ENCODE results near the gene KRTAP1-1.
A peak's percentile ranks its signal among the peaks of the same experiment; 100 is the strongest.
"Not testable (repeated sequence)": the region's sequence is repeated elsewhere in the genome, so short reads cannot be mapped to it uniquely, and the experiment has no call there.

The KRTAP1-1 gene

DNA sequence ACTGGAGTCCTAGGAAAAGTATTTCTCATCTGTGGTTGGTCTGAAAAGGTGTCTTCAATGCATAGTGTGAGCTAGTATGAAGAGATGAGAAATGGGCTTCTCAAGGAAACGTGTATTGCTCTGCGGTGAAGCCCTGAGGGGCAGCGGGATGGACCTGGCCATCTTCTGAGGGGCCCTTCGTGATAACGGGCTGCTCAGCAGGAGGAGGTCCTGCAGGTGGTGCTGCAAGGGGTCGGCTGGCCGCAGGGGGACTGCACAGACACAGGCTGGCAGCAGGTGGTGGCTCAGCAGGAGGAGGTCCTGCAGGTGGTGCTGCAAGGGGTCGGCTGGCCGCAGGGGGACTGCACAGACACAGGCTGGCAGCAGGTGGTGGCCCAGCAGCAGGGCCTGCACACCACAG is 13.3 kb upstream of the KRTAP1-1 start:
- DNase-seq, result not testable (repeated sequence)

DNA sequence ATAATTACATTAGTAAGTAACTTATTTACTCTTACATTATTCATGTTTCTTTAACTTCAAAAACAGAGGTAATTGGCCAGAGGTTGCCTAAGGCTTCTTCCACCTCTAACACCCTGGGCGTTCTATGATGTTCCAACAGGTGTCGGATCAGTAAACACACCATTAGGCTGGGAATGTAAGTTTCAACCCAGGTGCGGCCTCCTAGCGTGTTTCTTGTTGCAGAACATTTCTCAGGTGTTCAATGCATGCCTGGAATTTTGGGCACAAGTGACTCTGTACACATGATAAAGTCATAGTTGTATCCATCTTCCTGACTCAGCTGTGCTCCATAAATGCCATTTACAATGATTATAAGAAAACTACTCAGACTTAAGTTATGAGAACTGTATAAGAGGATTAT is 12.8 kb upstream of the KRTAP1-1 start:
- no peak for DNase-seq

GRCh38 chr17:41052566-41052965 is 11.3 kb upstream of the KRTAP1-1 start:
- no peak for DNase-seq

DNA sequence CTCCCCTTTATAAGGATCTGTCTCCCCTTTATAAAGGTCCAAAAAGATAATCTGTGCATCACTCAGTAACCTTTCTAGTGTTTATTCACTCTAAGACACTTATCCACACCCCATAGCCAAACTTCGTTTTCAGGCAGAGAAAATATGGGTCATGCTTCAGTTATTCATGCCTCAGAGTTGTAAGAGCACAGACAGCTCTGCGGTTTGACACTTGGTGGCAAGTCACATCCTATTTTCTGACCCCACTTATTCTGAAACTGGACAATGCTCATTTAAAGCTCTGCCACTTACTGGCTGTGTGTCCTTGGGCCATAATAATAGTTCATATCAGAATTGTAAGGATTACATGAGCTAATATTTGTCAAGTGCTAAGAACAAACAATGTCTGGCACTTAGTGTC is 7.9 kb upstream of the KRTAP1-1 start:
- DNase-seq, result no peak

DNA sequence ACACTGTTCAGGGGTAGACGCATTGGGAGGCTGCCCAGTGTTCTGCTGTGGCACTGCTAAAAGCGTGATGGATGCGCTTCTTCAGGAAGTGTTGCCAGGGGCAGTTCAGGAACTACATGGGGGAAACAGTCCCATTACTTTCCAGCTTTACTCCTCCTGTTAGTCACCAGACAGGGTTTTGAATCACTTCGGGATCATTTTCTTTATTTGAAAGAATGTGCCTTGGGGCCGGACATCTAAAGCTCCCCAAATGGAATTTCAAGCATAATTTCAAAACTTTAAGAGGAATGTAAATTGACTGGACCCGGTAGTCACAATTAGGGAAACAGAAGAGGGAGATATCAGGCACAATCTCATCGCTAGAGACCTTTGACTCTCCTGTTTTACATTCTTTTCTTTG is 7.2 kb upstream of the KRTAP1-1 start:
- DNase-seq, result no peak

- not testable (repeated sequence) for DNase-seq
Measured at GRCh38 chr17:41046735-41047465, 5.7 kb upstream of the KRTAP1-1 start, which contains the start of gene KRTAP2-1. KRTAP2-1 (minus strand) TSS chr17:41047316; CDS start chr17:41047267, 49 bp downstream.

- DNase-seq, result no peak
Measured at GRCh38 chr17:41042953-41043352, 1.7 kb upstream of the KRTAP1-1 start.

- no peak for DNase-seq
Measured at GRCh38 chr17:41037853-41038350, 3.3 kb downstream of the KRTAP1-1 start.

GRCh38 chr17:41034346-41034935 is 6.8 kb downstream of the KRTAP1-1 start, which contains the start of gene KRTAP1-3:
KRTAP1-3 (minus strand) TSS chr17:41034874; CDS start chr17:41034821, 53 bp downstream.
- DNase-seq, result not testable (repeated sequence)

- no peak for DNase-seq
Measured at GRCh38 chr17:41029633-41030245, 11.5 kb downstream of the KRTAP1-1 start, which contains the start of gene KRTAP1-4. KRTAP1-4 (minus strand) TSS chr17:41030195; CDS start chr17:41030078, 117 bp downstream.

GRCh38 chr17:41026715-41027471 is 14.4 kb downstream of the KRTAP1-1 start, which contains the start of gene KRTAP1-5:
KRTAP1-5 (minus strand) TSS chr17:41027208; CDS start chr17:41027155, 53 bp downstream.
- no peak for DNase-seq

DNA sequence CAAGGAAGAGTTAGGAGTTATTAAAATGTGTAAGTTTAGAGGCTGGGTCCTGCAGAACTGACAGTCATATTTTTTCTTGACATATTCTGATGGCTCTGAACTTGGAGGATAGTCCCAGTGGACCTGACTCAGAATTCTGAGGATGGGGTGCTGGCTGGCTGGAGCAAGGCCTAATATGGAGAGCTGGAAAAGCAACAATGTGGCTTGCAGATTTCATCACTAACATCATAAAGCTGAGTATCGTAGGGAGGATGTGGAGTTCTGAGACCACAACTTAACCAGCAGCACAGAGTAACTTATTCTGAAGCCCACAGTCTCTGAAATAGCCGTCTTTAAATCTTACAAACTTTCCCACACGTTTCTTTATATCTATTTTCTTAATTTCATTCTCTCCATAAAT is 16.6 kb downstream of the KRTAP1-1 start:
- no peak for DNase-seq

GRCh38 chr17:41020336-41020735 is 20.9 kb downstream of the KRTAP1-1 start:
- DNase-seq, result peak; percentile 44

- no peak for DNase-seq
Measured at GRCh38 chr17:41019415-41019814, 21.8 kb downstream of the KRTAP1-1 start.

DNA sequence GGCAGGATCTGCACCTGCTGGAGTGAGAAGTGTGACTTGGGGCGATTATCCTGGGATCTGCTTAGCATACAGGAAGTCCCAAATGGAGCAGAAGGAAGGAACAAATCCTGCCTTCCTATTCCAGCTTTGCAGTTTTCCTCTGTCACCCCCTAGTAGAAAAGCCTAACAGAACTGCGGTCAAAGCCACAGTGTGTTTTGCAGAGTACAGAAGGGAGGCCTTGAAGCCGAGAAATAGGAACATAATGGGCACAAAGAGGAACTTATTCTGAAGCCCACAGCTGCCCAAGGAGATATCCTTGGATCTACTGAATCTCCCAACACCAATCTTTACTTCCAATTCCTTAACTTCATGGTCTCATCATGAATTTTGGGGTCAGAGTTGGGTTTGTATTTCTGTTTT is 22.7 kb downstream of the KRTAP1-1 start:
- no peak for DNase-seq

- no peak for DNase-seq
Measured at GRCh38 chr17:41016578-41017215, 24.6 kb downstream of the KRTAP1-1 start.

GRCh38 chr17:41015454-41015853 is 25.8 kb downstream of the KRTAP1-1 start:
- no peak for DNase-seq

- no peak for DNase-seq
Measured at GRCh38 chr17:41013606-41014005, 27.6 kb downstream of the KRTAP1-1 start.

- no peak for DNase-seq
Measured at GRCh38 chr17:41013181-41013580, 28.1 kb downstream of the KRTAP1-1 start.

- DNase-seq, result no peak
Measured at GRCh38 chr17:41012326-41013120, 28.7 kb downstream of the KRTAP1-1 start.

DNA sequence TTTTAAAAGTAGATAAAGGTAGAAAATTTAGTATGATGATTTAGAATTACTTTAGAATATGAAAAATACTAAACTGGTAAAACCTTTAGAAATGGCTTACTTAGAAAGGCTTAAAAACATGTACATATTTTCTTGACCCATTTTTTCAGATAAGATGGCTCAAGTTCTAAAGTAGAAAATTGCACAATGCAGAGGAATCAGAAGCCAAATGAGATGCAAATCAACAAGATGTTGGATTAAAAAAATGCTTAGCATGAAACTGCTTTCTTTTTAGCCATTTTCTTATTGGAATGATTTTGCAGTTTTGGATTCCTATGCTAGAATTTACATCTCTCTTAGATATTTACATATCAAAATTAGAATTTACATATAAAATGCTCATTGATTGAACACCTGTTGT is 30.8 kb downstream of the KRTAP1-1 start:
- no peak for DNase-seq
